HG03175 (cell line): ENCODE results near the gene ZFR.
"Not testable (repeated sequence)": the region's sequence is repeated elsewhere in the genome, so short reads cannot be mapped to it uniquely, and the experiment has no call there.

Source experiments
- ATAC-seq: cut with Tn5 transposase; IDR thresholded peaks from one replicate; pipeline ENCODE4 v1.9.1; 2021; ENCODE audit warnings: mild to moderate bottlenecking, moderate library complexity; ENCODE audit not compliant: unreplicated experiment

ZFR gene

DNA sequence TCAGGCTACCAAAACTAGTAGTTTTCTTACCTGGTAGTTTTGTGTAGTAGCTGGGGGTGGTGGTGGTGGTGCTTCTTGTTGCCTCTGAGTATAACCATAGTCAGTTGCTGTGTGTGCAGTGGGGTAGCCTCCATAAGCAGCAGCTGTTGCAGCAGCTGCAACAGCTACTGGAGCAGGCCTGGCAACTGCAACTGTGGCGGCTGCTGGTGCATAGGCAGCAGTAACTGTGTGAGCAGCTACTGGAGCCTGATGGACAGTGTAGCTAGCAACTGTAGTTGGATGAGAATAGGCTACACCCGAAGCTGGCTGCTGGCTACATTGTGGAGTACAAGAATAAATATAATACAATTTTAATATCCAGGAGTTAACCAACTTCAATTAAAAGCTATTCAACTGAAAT, 24.7 kb downstream of the ZFR start:
- no peak for ATAC-seq

DNA sequence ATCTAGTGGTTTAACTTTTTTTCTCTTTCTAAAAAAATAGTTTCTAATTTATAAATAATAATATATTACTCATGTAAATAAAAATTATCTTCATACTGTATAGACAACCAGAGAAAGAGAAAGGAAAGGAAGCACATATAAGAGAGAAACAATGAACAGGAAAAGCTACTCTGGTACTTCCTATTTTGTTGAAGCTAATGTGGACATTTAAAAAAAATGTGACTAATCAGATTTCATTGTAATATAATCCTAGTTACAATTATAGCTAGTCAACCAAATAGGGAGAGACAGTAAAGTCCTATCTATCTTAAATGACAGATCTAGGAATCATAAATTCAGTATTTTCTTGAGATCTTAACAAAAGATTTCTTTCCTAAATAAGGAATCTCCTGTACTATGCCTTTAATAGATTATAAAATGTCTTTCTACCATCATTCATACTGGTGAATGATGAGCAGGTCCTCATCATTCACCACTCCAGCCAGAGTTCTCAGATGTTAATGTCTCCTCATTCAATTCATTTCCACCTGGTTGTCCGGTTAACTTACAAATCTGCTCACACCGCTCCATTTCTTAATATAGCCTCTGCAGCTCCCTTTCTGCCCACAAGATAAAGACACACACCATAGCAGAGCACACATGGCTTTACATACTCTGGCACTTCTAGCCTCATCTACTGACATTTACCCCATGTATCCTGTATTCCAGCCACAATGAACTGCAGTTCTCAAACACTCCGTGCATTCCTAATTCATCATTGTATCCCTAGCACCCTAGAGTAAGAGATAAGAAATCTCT, 30.9 kb downstream of the ZFR start:
- no peak for ATAC-seq

DNA sequence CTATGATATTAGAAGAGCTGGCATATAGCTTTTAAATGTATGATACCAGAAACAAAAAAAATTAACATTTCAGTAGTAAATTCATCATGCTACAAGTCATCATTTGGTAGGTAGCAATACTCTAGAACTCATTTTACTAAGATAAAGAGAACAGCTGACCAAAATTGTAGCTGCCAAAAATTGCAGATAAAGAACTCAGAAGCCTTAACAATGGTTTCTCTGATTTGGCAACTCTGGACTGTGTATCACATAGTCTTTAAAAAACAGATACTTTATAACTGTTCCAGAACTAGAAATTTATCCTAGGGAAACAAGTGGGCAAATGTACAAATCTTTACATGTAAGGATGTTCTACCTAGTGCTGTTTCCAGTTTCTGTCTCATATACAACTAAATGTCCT, 33.9 kb downstream of the ZFR start:
- ATAC-seq: no peak

DNA sequence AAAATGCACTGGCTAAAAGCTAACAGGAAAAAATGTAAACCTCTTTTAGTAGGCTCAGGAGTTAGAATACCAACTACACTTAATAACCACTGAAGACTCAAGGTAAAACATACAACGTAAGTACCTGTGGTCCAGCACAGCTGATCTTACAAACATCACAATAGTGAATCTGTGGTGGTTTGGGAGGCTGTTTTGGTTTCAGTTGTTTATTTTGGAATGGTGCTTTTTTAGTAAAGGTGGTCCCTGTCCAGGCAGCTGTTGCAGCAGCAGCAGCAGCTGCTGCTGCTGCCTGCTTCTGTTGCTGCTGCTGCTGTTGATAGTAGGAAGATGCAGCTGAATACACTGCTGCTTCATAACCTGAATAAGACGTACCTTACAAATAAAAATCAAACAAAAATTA, 37.9 kb downstream of the ZFR start:
- no peak for ATAC-seq

DNA sequence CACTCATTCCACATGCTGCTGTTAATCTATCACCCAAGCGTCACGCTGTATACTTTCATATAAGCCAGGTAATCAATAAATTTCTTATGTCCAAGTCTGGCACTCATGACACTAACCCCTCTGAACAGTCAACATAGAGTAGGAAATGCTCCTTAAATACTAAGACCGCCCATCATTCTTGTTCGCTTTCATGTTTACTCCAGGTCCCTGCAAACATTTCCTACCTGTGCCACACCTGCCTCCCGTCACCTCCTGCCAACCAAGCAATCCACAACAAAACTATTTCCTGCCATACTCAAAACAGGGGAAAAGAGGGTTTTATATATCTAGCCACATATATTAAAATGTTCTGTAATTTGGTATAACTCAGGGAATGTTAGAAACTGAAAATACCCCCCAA, 39.0 kb downstream of the ZFR start:
- ATAC-seq: no peak

DNA sequence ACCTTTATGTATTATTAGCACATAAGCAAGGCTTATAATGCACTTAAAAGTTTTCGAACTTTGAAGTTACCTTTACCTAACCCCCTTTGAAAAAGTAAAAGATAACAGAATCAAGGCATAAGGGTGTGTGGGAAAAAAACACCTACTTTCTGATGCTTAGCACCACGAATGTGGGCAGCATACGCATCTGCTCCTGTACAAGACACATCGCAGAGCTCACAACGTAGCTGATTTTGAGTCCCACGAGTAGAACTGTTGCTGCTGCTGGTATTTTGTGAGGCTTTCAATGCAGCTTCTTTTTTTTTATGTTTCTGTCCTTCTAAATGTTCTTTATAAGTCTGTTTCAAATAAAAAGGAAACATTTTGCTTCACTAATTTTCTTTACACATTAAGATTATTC, 40.8 kb downstream of the ZFR start:
- ATAC-seq: no peak

DNA sequence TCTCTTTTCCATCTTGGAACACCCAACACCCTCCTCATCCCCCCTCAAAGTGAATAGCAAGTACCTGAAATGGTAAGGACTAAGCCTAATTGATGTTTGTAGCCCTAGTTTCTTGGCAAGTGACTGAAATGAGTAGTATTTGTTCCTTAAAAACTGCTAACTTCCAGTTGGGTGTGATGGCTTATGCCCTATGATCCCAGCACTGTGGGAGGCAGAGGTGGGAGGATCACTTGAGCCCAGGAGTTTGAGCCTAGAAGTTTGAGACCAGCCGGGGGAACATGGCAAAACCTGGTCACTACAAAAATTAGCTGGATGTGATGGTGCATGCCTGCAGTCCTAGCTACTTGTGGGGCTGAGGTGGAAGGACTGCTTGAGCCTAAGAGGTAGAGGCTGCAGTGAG, 44.1 kb downstream of the ZFR start:
- ATAC-seq: no peak

DNA sequence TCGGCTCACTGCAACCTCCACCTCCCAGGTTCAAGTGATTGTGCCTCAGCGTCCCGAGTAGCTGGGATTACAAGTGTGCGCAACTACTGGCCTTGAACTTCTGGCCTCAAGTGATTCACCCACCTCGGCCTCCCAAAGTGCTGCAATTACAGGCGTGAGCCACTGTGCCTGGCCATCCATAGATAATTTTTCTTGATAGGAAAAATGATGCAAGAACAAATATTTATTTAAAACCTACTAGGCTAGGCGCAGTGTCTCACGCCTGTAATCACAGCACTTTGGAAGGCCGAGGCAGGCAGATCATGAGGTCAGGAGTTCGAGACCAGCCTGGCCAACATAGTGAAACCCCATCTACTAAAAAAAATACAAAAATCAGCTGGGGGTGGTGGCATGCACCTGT, 45.8 kb downstream of the ZFR start:
- not testable (repeated sequence) for ATAC-seq

DNA sequence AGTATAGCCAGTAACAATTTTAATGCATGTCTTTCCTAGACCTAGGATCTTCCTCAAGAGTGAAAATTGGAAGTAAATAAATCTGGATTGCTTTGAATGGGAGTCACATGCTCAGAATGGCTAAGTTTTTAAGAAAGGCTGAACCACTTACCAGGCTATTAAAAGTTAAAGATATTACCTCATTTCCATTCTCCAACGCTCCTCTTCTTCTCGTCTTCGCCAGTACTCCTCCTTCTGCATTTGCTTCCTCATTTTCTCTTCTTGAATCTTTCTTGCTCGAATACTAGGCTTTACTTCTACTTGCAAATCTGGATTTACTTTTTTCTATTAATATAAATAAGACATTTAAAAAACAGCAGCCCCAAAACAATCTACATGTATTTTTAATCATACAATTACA, 49.6 kb downstream of the ZFR start:
- no peak for ATAC-seq

DNA sequence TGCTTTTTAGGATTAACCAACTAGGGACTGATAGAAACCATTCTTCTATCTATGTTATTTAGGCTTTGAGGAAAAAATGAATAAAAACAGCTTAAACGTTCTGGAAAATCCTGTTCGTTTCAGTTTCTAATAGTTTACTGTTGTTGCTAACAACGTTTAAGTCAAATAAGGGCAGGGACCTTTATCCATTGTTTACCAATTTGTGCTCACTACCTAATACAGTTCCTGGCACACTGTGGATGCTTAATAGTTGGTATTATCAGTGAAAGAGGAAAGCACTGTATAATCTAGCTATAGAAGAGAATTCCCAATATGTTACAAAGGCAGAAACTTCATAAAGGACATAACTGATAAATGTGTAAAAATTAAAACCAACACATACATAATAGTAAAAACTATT, 52.5 kb downstream of the ZFR start:
- ATAC-seq: no peak

DNA sequence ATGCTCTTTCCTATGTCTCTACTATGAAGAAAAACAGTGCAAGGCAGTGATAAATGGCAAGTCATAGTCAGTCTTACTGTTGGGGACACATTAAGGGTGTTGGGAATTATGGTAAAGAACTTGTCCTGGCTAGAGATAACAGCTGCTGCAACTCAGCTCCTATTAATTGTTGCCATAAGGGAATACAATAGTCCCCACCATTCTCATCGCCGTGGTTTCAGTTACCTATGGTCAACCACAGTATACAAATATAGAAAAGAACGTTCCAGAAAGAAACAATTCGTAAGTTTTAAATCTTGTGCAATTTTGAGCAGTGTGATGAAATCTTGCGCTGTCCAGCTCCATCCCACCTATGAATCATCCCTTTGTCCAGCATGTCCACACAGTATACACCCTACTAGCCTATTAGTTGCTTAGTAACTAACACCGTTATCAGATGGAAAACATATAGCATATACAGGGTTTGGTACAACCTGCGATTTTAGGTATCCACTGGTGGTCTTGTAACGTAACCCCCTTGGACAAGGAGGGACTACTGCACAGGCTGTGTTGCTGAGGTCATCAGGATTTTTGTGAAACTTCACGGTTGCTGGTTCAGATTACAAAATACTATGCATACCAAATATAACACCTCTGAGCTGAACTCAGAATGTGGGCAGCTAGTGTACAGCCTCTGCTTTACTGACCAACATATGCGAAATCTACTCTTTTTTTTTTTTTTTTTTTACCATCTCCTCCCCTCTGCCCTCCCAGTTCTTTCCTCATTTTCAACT, 53.5 kb downstream of the ZFR start:
- no peak for ATAC-seq

DNA sequence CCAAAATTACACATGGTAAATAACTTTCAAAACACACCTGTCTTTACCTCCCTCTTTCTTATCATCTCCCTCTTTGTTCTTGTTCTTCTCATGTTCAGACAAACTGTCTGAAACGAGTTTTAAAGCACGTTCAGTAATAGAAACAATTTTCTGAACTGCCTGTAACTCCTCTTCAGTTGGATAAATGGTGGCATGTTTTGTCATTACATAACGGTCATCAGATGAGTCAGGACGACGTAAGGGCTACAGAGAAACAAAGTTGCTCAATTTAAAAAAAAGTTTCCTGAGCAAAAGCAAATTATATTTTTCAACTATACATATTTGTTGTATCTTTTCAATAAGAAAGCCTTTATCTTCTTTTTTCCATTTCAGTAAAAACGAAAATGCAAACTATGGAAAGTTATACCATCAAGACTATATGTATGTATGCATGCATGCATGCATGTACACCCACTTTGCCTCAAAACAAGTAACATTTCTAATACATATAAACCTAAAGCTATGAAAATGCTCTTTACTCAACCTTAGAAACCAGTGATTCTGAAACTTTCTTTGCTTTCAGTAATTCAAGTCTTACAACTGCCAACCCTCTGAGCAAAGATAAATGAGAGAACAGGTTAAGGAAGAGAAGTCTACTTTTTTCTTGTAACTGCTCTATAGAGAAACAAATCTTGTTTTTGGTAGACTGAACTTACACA, 56.0 kb downstream of the ZFR start:
- ATAC-seq: no peak

DNA sequence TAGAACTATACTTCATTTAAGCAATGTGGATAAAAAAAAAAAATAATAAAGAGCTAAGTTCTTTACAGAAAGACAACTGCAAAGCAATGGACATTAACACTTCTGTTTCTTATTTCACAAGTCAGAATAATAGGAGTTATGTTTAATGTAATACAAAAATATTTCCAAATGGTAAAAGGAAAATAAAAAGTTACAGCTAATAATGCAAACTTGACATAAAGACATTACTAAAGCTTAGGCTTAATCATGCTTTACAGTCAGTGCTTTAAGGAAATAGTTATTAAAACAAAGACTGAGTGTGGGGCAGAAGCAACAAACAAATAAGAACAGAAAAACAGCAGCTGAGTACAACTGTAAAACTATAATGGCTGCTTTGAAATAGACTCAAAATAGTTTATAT, 56.7 kb downstream of the ZFR start:
- ATAC-seq: no peak

DNA sequence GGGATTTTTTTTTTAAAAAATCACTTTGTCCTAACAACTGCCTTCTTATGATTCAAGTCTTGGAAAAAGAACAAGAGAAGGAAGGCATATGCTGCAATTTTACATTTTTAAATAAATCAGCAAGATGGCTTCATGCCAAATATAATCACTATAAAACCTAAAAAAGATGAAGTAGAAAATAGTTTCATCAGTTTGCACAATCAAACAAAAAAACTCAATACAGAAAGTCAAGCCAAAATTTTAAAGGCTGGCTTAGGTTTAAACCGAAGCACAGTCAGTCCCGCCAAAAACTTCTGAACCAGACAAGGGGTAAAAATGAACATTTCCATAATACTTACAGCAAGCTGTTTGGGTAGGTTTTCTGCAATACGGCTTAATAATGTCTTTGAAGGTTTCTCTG, 57.3 kb downstream of the ZFR start:
- ATAC-seq: no peak

DNA sequence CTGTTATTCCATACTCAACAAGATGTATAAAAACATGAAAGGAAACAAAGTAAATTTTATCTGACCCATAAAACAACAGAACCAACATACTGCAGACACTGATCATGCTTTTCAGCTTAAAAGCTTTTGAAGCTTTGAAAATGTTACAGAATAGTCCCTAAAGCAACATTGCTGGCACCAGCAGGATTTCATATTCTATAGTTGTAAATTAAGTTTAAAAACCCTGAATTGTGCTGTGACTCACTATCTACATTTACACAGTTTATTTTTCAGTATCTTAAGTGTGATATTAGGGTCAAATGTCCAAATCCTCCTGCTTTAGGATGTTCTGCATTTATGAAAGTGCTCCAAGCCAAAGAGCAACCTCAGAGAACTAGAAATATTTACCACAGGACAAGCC, 59.9 kb downstream of the ZFR start:
- no peak for ATAC-seq

DNA sequence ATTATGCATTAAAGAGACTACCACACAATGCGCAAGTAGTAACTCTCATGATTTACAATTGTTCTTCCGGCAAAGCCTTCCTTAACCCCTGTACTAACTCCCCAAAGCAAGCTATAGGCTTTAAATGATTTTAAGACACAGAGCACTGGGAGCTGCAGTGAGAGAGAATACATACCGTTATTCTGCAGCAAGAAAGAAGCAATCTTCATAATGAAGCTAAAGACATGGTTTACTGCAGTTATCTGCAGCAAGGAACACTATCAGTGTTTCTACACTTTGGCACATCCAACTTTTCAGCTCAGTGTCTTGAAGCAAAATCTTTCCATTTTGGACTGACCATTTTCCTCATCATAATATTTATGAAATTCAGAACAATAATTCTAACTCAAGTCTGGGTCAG, 61.0 kb downstream of the ZFR start:
- ATAC-seq: no peak

DNA sequence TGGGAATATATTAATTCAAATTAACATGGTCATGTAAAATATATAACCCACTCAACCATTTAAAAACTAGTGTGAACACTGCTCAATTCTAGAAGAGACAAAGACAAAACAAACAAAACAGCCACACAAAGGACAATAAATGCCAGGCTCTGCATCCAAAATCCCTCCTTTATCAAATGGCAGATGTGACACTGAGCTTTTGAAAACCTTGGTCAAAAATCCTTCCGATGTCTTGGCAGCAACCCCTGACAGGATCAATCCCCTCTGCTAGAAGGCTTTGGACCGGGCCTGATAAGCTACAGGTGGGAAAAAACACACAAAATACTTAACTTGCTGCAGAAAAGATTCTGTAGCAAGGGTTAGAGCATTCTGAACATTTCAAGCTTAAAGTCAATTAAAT, 61.5 kb downstream of the ZFR start:
- ATAC-seq: no peak

DNA sequence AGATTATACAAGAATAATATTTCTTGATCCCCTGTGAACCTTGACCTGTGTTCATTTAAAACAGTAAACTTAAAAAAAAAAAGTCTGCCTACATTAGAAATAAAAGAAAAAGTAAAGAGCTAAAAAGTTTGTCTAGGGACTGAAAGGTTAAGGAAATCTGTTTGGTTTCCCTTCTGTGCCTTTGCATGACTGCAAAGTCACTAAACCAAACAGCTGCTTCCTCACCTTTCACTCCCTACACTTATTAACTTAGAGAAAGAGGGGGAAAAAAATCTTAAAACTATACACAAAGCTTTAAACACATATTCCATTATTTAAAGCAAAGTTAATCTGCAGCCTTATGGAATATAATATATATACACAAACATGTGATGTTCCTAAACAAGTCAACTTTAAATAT, 65.1 kb downstream of the ZFR start:
- ATAC-seq: no peak

DNA sequence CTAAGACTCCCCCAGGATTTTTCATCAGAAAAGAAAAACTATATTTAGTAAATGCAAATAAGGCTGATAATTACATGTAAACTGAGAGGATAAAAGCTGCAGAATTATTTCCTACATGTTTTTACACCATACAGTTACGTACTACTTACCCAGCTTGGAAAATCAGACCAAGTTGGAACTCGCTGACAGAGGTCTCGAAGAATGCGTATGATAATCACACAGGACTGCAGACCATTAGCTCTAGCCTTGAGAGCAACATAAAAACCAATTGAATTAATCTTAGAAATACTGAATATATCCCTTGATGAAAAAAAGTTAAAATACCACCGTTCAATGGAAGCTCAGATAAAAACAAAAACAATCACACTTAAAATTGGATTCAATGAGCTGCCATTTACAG, 65.6 kb downstream of the ZFR start:
- no peak for ATAC-seq

DNA sequence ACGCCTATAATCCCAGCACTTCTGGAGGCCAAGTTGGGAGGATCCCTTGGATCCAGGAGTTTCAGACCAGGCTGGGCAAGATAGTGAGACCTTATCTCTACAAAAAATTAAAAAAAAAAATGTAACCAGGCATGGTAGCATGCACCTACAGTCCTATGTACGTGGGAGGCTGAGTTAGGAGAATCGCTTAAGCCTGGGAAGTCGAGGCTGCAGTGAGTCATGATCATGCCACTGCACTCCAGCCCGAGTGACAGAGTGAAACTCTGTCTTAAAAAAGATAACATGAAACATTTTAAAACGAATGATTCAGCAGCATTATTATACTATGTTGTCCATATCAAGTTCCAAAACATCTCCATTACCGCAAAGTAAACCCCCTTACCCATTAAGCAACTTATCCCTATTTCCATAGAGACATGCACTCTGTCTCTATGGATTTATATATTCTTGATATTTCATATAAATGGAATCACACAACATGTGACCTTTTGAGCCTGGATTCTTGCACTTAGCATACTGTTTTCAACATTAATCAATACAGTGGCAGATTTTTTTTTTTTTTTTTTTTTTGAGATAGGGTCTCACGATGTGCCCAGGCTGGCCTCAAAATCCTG, 74.9 kb downstream of the ZFR start:
- no peak for ATAC-seq

DNA sequence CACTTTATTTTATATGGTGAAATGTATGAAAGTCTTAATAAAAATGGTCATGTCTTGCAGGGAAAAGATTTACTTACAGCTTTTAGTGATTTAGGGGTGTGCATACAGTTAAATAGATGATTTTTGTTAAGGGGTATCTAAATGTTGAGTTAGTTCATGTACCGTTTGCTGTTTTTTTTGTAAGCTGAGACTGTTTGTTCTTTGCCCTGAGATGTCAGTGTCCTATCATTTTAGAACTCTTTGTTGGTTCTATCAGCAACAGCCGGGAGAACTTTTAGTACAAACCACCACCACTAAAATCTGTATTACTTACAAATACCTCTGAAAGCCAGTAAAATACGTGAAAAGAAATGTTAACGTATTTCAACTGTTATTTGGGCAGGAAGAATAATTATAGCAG, 75.5 kb downstream of the ZFR start:
- no peak for ATAC-seq

DNA sequence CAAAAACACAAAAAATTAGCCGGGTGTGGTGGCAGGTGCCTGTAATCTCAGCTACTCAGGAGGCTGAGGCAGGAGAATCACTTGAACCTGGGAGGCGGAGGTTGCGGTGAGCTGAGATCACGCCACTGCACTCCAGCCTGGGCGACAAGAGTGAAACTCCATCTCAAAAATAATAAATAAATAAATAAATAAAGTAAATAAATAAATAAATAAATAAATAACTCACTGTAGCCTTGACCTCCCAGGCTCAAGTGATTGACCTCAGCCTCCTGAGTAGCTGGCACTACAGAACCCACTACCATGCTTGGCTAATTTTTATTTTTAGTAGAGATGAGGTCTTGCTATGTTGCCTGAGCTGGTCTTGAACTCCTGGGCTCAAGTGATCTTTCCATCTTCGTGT, 77.3 kb downstream of the ZFR start:
- ATAC-seq: not testable (repeated sequence)
